Effector CD4-positive, alpha-beta T cell (primary cell): Measurements from ENCODE around the gene DNAH3.
"Not testable (repeated sequence)": the region's sequence is repeated elsewhere in the genome, so short reads cannot be mapped to it uniquely, and the experiment has no call there.

Source experiments
- DNase-seq: peaks from one replicate; pipeline ENCODE4 v3.0.0-alpha.2; 2020

The DNAH3 gene

DNA sequence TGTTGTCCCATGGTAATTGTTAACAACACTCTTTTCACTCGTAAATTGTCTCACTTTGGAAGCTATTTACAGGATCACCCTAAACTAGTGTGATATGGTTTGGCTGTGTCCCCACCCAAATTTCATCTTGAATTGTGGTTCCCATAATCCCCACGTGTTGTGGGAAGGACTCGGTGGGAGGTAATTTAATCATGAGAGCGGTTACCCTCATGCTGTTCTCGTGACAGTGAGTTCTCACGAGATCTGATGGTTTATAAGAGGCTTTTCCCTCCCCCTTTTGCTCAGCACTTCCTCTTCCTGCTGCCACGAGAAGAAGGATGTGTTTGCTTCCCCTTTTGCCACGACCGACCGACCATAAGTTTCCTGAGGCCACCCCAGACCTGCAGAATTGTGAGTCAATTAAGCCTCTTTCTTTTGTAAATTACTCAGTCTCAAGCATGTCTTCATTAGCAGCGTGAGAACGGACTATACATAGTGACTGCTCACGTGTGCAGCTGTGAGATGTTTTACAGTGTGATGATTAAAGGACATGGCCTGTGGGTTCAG is 34.4 kb downstream of the DNAH3 start:
- no peak for DNase-seq

GRCh38 chr16:21115551-21115950 is 35.1 kb downstream of the DNAH3 start:
- DNase-seq = not testable (repeated sequence)

DNA sequence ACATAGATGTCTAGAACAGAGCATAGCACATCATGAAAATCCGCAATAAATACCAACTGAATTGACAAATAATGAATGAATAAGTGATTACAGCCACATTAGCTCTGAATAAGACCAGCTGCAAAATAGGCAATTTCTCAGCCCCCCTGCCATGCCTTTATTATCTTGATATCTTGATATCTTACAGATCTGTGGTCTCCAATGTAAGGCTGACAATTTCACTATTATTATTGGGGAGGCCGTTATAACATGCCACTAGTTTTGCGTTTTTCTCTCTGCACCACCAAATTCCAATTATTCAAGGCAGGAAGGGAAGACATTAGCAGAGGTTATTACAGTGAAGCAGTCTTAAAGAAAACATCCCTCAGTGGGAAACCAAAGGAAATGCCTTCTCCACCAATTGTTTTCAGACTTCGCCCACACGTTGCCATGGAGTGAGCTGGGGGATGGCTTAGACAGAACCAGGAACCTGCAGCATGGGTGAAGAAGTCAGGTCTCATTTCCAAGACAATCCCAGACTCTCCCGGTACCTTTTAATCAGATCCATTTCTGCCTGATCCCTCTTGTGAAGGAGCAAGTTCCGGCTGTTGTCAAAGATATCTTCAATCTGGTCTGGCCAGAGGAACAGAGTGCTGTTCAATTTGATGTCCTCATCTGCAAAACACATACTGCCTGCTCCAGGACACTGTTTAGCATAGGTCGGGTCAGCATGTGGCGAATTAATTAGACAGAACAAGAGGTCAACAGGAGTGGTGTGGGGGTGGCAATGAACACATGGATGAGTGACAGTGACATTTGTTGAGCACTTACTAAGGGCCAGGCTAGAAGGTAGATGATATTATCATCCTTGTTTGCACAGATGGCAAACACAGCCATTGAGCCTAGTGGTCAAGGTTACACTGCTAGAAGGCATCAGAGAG is 46.4 kb downstream of the DNAH3 start:
- DNase-seq = no peak

DNA sequence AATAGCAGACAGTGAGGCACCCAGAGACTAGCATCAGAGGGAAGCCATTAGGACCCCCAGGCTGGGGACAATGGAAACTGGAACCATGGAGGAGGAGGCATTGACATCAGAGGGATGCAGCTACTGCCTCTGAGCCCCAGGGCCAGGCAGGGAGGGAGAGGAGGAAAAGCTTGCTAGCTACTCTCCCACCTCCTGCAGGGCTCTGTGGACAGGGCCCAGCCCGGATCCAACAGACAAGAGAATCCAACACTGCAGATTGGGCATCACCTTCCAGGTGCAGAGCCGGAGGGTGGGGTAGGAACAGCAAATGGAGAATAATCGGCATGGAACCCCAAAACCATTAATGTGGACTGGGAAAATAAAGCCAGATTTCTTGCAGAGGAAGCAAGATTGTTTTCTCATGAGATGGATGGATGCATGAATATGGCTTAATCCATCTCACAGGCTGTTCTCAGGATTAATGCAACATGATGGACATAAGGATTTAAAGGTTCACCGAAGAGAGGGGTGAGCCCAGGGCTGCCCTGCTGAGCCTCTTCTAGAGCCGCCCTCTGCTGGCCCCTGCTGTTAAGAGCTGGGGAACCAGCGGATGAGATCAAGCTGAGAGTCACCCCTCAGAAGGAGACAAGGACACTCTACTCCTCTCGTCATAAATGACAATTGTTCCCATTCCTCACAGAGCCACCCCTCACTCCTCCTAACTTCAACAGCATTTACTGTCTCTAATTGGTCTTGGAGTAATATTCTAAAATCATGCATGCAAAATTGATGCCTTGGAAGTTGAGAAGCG is 48.8 kb downstream of the DNAH3 start:
- DNase-seq = no peak

- no peak for DNase-seq
These were observed 50.2 kb downstream of the DNAH3 start for GRCh38 chr16:21100447-21100846.

- no peak for DNase-seq
These were observed 53.5 kb downstream of the DNAH3 start for GRCh38 chr16:21097151-21097550.

DNA sequence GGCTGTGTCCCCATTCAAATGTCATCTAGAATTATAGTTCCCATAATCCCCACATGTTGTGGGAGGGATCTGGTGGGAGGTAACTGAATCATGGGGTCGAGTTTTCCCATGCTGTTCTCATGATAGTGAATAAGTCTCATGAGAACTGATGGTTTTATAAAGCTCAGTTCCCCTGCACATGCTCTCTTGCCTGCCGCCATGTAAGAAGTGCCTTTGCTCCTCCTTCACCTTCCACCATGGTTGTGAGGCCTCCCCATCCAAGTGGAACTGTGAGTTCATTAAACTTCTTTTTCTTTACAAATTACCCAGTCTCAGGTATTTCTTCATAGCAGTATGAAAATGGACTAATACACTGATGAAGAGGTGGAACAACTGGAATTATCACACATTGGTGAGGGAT is 55.9 kb downstream of the DNAH3 start:
- not testable (repeated sequence) for DNase-seq

GRCh38 chr16:21092951-21093350 is 57.7 kb downstream of the DNAH3 start:
- DNase-seq = no peak

DNA sequence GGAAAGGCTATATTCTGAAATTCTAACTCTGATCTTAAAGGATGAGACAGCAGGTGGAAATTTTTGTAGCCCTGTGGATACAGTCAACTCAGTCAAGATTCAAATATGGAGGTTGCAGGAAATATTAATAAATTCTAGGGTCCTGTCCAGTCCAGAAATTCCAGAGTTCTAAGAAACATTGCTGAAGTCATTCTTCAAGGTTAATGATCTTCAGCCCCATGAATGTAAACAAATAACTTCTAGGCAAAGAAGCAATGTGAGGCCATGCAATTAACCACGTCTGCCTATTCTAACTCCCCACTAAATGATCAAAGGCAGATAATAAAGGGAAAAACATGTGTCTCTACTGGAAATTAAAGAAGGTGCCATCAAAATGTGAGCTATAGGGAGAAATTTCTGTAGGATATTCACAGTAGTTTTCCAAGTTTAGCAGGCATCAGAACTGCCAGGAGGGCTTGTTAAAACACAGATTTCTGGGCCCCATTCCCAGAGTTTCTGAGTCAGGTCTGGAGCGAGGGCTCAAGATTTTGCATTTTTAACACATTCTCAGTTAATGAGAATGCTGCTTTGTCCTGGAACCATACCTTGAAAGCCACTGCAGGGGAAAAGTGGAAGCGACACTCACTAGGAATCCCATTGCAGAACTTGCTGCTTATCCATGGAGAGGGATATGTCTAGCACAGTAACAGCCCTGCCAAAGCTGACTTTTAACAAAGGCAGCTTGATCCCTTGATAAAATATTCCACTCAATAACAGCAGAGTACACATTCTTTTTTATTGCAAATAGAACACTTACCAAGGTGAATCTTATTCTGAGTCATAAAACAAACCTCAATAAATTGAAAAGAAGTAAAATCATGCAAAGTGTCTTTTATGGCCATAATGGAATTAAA is 61.8 kb downstream of the DNAH3 start:
- DNase-seq = no peak

DNA sequence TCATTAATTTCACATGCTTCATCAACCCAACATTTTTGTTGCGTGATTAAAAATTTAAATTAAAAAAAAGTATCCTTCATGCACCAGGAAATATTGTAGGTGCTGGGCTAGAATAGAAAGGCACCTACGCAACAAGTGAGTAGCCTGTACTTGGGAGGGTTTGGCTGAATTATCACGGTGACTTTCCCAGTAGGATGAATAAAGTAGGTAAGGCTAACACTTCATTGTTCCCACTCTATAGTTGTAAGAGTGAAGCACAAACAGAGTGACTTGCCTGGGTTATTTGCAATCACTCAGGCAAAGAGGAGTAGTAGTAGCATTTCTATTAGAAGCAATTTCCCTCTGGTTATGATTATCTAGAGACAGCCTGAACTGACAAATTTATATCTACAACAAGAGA is 62.5 kb downstream of the DNAH3 start:
- no peak for DNase-seq

GRCh38 chr16:21084631-21085225 is 65.9 kb downstream of the DNAH3 start:
- no peak for DNase-seq

- peak; percentile 26 for DNase-seq
These were observed 66.8 kb downstream of the DNAH3 start for GRCh38 chr16:21083729-21084268.

- DNase-seq = no peak
These were observed 69.3 kb downstream of the DNAH3 start for GRCh38 chr16:21081329-21081728.

GRCh38 chr16:21078563-21078962 is 72.1 kb downstream of the DNAH3 start:
- DNase-seq = no peak

DNA sequence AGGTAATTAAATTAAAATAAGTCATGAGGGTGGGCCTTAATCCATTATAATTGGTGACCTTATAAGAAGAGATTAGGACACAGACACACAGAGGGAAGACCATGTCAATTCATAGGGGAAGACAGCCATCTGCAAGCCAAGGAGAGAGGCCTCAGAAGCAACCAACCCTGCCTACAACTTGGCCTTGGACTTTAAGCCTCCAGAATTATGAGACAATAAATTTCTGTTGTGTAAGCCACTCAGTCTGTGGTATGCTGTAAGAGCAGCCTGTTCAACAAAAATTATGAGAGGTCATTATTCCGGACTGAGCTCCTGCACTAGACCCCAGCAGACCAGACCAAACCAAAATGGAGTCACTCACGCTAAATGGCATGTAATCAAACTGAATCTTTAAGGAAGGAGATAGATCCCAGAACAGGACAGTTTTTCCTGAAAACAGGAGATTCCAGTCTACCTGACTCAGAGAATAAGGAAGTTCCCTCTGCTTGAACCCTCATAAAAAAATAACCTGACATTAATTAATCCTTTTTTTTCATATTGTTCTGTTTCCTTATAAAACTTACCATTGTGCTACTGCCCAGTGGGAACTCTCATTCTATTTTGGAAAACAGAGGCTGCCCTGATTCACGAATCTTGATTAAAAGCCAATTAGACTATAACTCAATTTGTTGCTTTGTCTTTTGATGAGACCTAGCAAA is 74.3 kb downstream of the DNAH3 start:
- no peak for DNase-seq

DNA sequence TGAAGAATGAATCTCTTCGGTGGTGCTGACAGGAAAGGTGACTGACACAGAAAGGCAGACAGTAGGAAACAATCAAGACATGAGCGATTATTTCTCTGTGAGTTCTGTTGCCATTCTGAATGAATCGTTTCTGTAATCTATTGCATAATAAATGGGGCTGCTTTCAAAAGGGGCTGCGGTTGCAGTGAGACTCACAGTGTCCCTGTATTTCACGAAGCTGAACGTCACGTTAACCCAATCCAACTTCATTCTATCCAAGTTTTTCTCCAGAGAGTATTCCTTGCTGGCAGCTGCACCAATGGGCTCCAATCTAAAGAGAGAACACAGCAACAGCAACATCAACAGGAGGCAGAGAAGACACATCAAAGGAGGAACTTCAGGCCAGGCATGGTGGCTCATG is 75.4 kb downstream of the DNAH3 start:
- DNase-seq = no peak

DNA sequence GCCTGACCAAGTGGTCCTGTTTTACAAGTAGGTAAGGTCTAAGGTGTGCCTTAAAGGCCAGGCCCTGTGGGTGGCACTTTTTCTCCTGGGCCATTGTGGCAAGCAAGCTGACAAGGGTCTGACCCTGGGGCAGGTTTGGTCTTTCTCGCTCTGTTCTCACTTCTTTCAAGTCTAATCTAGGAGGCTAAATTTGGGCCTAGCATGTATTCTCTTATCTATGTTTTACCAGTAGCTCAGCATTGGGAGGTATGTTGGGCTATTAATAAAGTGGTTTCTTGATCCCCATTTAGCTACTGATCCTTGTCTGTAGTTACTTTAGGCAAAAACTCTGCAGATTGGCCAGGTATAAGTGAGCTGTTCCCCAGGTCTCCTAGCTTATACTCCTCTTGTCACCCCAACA is 77.7 kb downstream of the DNAH3 start:
- no peak for DNase-seq

GRCh38 chr16:21071741-21072140 is 78.9 kb downstream of the DNAH3 start:
- no peak for DNase-seq

DNA sequence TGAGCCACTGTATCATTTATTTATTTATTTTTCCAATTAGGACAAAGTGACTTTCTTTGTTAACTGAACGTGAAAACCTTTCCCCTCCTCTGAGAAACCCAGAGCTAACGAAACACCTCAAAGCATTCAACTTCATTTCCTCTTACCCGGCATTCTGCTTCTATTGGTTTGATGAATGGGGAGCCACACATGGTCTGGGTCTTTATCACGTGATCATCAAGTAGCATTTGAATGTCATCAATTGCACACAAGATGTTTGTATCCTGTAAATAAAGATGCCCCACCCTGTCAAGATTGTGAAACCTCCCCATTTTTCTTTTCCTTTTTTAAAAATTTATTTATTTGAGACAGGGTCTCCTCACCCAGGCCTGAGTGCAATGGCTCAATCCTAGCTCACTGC is 80.1 kb downstream of the DNAH3 start:
- DNase-seq = no peak

GRCh38 chr16:21069986-21070385 is 80.7 kb downstream of the DNAH3 start:
- DNase-seq = no peak

- no peak for DNase-seq
These were observed 86.4 kb downstream of the DNAH3 start for GRCh38 chr16:21064203-21064602.
